Stimulated activated CD4-positive, alpha-beta T cell treated with anti-CD3 and anti-CD28 coated beads, Interleukin-4, amount 100 ng/mL, for 48 hours (primary cell): ENCODE data around the gene GPS1.

ENCODE experiments used
- DNase-seq, 2 donors: peaks; one replicate each; pipeline ENCODE4 v3.0.0-alpha.2; 2020; ENCODE audit warnings: low read depth in 2 of 2

The GPS1 gene

GRCh38 chr17:82051776-82052637 lies at the start of gene GPS1, which contains the start of gene RFNG:
TSS of gene GPS1 (plus strand) at chr17:82051898. CDS start at chr17:82051932, 34 bp downstream.
TSS of gene RFNG (minus strand) at chr17:82051811. CDS start at chr17:82051766, 45 bp downstream.
- peak; percentile 82 for DNase-seq

GRCh38 chr17:82003411-82004381 lies 48.0 kb upstream of the GPS1 start:
- DNase-seq, result peak in 1 of 2 donors; percentile 51

- DNase-seq, result no peak
These were observed 46.9 kb upstream of the GPS1 start for GRCh38 chr17:82004517-82005455.

- DNase-seq, result no peak
These were observed 45.9 kb upstream of the GPS1 start for GRCh38 chr17:82005701-82006348.

GRCh38 chr17:82006468-82007227 lies 45.0 kb upstream of the GPS1 start:
- no peak for DNase-seq

GRCh38 chr17:82007228-82007494 lies 44.5 kb upstream of the GPS1 start:
- DNase-seq, result no peak

GRCh38 chr17:82007495-82008257 lies 44.0 kb upstream of the GPS1 start:
- no peak for DNase-seq

- no peak for DNase-seq
These were observed 43.3 kb upstream of the GPS1 start for GRCh38 chr17:82008258-82008940.

- no peak for DNase-seq
These were observed 42.7 kb upstream of the GPS1 start for GRCh38 chr17:82008941-82009405.

- no peak for DNase-seq
These were observed 42.3 kb upstream of the GPS1 start for GRCh38 chr17:82009413-82009812.

GRCh38 chr17:82010575-82011525 lies 40.8 kb upstream of the GPS1 start:
- DNase-seq, result no peak

GRCh38 chr17:82011617-82012187 lies 40.0 kb upstream of the GPS1 start:
- no peak for DNase-seq

GRCh38 chr17:82012261-82012639 lies 39.4 kb upstream of the GPS1 start:
- DNase-seq, result no peak

- no peak for DNase-seq
These were observed 38.9 kb upstream of the GPS1 start for GRCh38 chr17:82012640-82013295.

GRCh38 chr17:82013341-82013740 lies 38.4 kb upstream of the GPS1 start:
- DNase-seq, result no peak

- DNase-seq, result no peak
These were observed 37.9 kb upstream of the GPS1 start for GRCh38 chr17:82013772-82014321.
